ENCODE data around the gene GSTA1. TPM values are rescaled to one million over a fixed set of nuclear protein-coding genes. Genes with fewer than 3 reads are reported as not detected.
"Not testable (repeated sequence)": the region's sequence is repeated elsewhere in the genome, so short reads cannot be mapped to it uniquely, and the experiment has no call there.

GSTA1 gene
- polyA plus RNA-seq, 12 donors = 0.28 to 75.7 (median 1.2) TPM; not detected in 7

GRCh38 chr6:52760105-52760765 lies 43.4 kb downstream of the GSTA1 start:
- DNase-seq = no peak

DNA sequence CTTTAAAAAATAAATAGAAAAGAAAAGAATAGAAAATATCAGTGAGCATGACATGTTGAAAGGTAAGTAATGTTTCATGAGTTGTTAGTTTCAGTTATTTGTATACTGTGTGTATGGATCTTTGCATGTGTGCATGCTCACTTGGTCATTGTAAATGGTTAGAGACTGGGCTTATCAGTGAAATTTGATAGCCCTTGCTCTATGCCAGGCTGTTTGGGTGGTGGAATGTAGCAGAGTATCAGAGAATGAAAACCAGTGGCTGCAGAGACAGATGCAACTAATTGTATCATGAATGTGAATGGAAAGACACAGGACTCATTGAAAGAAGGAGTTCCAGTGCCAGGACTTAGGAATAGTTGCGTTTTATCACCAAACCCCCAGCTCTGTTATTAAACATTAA lies 44.5 kb downstream of the GSTA1 start:
- DNase-seq = no peak

GRCh38 chr6:52757651-52758338 lies 45.8 kb downstream of the GSTA1 start:
- not testable (repeated sequence) for DNase-seq

DNA sequence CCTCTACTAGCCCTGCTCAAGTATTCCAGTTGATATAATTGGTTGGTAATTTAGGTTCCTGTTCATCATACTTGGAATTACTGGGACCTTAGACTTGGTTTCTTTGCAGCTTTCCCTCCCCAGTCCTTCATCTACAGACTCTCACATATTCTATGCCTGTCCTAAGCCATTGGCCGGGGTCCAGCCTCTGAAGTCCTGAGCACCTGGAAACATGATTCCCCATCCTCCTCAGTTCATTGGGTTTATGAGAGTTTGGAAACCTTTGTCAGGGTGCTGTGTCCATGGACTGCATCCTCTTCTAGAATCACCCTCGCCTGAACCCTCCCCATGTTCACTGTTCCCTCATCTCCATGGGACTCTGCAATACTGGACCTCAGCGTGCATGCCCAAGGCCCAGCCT lies 49.2 kb downstream of the GSTA1 start:
- DNase-seq = no peak

DNA sequence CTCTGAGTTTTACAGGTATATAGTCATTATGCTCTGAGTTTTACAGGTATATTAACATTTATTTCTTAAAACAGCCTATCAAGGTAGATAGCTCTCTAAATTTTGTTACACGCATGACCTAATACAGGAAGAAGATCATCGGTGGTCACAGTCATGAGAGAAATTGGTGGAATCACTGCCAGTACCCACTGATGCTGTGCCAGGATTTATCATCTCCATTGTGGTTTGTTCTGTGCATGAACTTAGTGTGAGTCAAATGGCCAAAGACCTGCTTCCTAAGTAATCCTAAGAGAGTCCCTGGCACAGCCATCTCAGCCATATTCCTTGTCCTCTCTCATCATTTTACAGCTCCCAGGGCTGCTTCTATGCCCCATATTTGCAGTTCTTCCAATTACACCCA lies 50.5 kb downstream of the GSTA1 start:
- not testable (repeated sequence) for DNase-seq

GRCh38 chr6:52752310-52752709 lies 51.3 kb downstream of the GSTA1 start:
- no peak for DNase-seq

- DNase-seq = no peak
These were observed 54.0 kb downstream of the GSTA1 start for GRCh38 chr6:52749556-52750152.

- DNase-seq = not testable (repeated sequence)
These were observed 56.3 kb downstream of the GSTA1 start for GRCh38 chr6:52747301-52747700.

DNA sequence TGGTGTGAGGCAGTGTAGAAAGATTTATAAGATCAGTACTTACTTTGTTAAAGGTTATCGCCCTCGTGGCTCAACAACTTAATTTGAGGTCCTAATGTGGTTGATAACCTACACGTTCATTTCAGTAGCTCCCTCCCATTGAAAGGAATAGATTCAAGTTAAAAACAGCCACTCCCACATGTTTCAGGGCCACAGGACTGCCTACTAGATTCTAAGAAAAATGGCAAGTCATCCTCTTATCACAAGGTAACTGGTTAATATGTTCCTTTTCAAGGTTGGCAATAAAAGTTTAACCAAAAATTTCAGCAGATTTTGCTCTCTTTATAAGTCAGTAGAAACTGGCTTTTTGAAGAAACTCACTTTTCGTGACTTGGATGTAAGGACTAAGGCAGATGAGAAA lies 57.4 kb downstream of the GSTA1 start:
- DNase-seq = no peak

DNA sequence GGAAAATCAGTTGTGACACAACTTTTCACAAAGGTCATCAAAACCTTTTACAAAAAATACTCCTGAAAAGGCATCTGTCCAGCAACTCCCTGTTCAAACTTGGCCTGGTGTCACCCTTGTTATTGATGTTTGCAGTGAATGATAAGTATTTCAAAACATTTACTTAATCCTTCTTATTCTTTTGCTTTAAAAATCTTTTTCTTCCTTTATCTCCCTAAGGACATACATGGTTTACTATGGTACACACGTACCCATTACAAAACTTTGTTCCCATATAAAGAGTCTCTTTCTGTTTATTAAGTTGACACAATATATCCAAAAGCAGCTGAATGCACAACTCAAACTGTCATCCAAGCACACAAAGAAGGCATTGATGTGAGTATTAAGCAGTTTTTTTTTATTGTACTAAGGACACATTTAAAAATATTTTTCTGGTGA lies 57.8 kb downstream of the GSTA1 start:
- DNase-seq = no peak

GRCh38 chr6:52741872-52742271 lies 61.7 kb downstream of the GSTA1 start:
- no peak for DNase-seq

Other genes starting within 250 kb of the GSTA1 start
- gene TRAM2, start 226.8 kb downstream of the GSTA1 start, polyA plus RNA-seq (ENCODE audit: insufficient read length in 12 of 12) = 10 to 100 TPM; 17.9 to 80.0 (median 26.3) TPM
- gene TMEM14A, start 132.7 kb downstream of the GSTA1 start, polyA plus RNA-seq (ENCODE audit: insufficient read length in 12 of 12) = 10 to 100 TPM in 11 of 12 donors, not detected in 1; 11.4 to 32.2 (median 18.8) TPM
- 10 to 100 TPM in 1 of 12 donors, under 1 TPM in 2, not detected in 9; 0.17 to 18.9 (median 0.23) TPM for gene GSTA2, start 40.3 kb downstream of the GSTA1 start, polyA plus RNA-seq (ENCODE audit: insufficient read length in 12 of 12)
- not detected for gene GSTA5, start 37.0 kb upstream of the GSTA1 start, polyA plus RNA-seq (ENCODE audit: insufficient read length in 12 of 12)
- gene GSTA3, start 105.9 kb upstream of the GSTA1 start, polyA plus RNA-seq (ENCODE audit: insufficient read length in 12 of 12) = under 1 TPM in 1 of 12 donors, not detected in 11; 0.16 TPM
- 10 to 100 TPM in 11 of 12 donors, not detected in 1; 39.5 to 82.6 (median 63.1) TPM for gene GSTA4, start 191.5 kb upstream of the GSTA1 start, polyA plus RNA-seq (ENCODE audit: insufficient read length in 12 of 12)